Measurements from ENCODE around the gene CHCHD6. TPM values are rescaled to one million over a fixed set of nuclear protein-coding genes. Genes with fewer than 3 reads are reported as not detected.

CHCHD6 gene
- total and polyA plus RNA-seq, 2 donors (not counting 3 experiments of a cell fraction or from before 2014, with no cell fraction given): 8.4 to 10.1 TPM

GRCh38 chr3:126959136-126959920, 255.3 kb downstream of the CHCHD6 start:
- TF ChIP-seq EZH2 (IDR thresholded peaks at IDR 0.05; ENCODE audit: borderline replicate concordance, low read depth, low read length, severe bottlenecking) (no peak), GATA2 (IDR thresholded peaks at IDR 0.05; ENCODE audit: insufficient read depth, insufficient read length, low read depth, low read length) (no peak), CTCF (IDR thresholded peaks at IDR 0.05; ENCODE audit: extremely low read depth in 1 of 2, insufficient read depth in 1 of 2, low read depth in 1 of 2, low read length in 2 of 2) (no peak)
- no peaks in the 10 kb centered on the region for H3K9me1 ChIP-seq (replicated peaks; ENCODE audit: control insufficient read depth, extremely low read depth, insufficient read depth, low read length)
- H3K9ac ChIP-seq (replicated peaks; ENCODE audit: extremely low read depth, insufficient read depth, low read length): no peak overlapping the region

More at GRCh38 chr3:126959136-126959920, 255.3 kb downstream of the CHCHD6 start:
- ChIA-PET POLR2A (no interaction called here), CTCF (interaction anchor here (1.1 to 2.6 kb wide), 3 partner anchors 13 to 208 kb away, joined by 3 to 19 read pairs (median 3); no protein-coding TSS in a partner anchor)
- no peak overlapping the region for H3K4me2 ChIP-seq (ENCODE audit: insufficient read depth, low read length)
- FAIRE-seq (no peak), DNase-seq (ENCODE audit: low read depth, low spot score) (no peak)
- no TSS peak for BruUV-seq (replicated peaks)
- no peak overlapping the region for H2AFZ ChIP-seq (ENCODE audit: low read depth, low read length)
- peaks cover 4% of the 10 kb centered on the region for H3K4me1 ChIP-seq (ENCODE audit: control insufficient read depth, extremely low read depth, insufficient read depth, low read length)
- no peaks in the 10 kb centered on the region for H3K36me3 ChIP-seq (ENCODE audit: control insufficient read depth in 2 of 2, extremely low read depth in 1 of 2, insufficient read depth in 2 of 2, low read length in 2 of 2)
- H3K79me2 ChIP-seq (ENCODE audit: control insufficient read depth, insufficient read depth, low read length): no peaks in the 10 kb centered on the region
- H3K4me3 ChIP-seq (replicated peaks in 1 of 3; ENCODE audit: insufficient read depth in 1 of 3, low read depth in 1 of 3, low read length in 3 of 3): no peak overlapping the region
- no peak overlapping the region for H3K27ac ChIP-seq (ENCODE audit: insufficient read depth, low read depth, low read length)
- no peaks in the 10 kb centered on the region for H4K20me1 ChIP-seq (replicated peaks; ENCODE audit: control insufficient read depth, extremely low read depth, insufficient read depth, low read length)
- peaks cover 0 to 1% of the 10 kb centered on the region in 2 experiments for H3K27me3 ChIP-seq (ENCODE audit: control insufficient read depth in 2 of 2, insufficient read depth in 2 of 2, low read length in 2 of 2)
- H3K9me3 ChIP-seq (replicated peaks; ENCODE audit: control insufficient read depth, insufficient read depth, low read length): no peaks in the 10 kb centered on the region
- dilution Hi-C loops (cut with MboI; ENCODE audit: extremely low pct_ligation_motif_present, low sequenced_read_pairs): no loop called here
- intact Hi-C loops (cut with micrococcal nuclease): no loop called here

All from endothelial cell of umbilical vein (primary cell).